ENCODE measurements around the gene ZNF850.

- TF ChIP-seq CTCF (conservative IDR thresholded peaks at IDR 0.05) (no peak), EZH2 (IDR thresholded peaks at IDR 0.05; ENCODE audit: low read depth) (no peak)
These were observed 34.4 kb upstream of the ZNF850 start for GRCh38 chr19:36807029-36807428.
